T-cell (primary cell): ENCODE results near the gene RSPH1. TPM values are rescaled to one million over a fixed set of nuclear protein-coding genes. Genes with fewer than 3 reads are reported as not detected.
"Not testable (repeated sequence)": the region's sequence is repeated elsewhere in the genome, so short reads cannot be mapped to it uniquely, and the experiment has no call there.

ENCODE experiments used
- ATAC-seq, 4 experiments: fragments of 200-7000 bp in 3 of 4; fragments of 150-1000 bp in 1 of 4; cut with Tn5 transposase; replicated peaks in 1 of 4; 1 replicate in 3 of 4; 2 replicates in 1 of 4; pipeline ENCODE4 v1.10.0; 2021; ENCODE audit warnings: moderate library complexity in 3 of 4, mild to moderate bottlenecking in 2 of 4, moderate number of reproducible peaks in 1 of 4
- CTCF ChIA-PET, 2 donors: fragments of 300-600 bp; sonication (Branson Sonifier 250); formaldehyde crosslinking; loops; one replicate each; lab custom pipeline; 2022; ENCODE audit warnings: antibody characterized with exemption in 2 of 2; lab: Charles Lee
- POLR2A ChIA-PET, 2 donors: fragments of 300-600 bp; sonication (Branson Sonifier 250); formaldehyde crosslinking; loops; one replicate each; lab custom pipeline; 2022; ENCODE audit warnings: antibody characterized with exemption in 2 of 2; lab: Charles Lee
- DNase-seq, 35 experiments: peaks; one replicate each; pipeline versions ENCODE4 v3.0.0 to v3.0.0-alpha.2; 2013 to 2023
- H3K27ac ChIP-seq: one replicate; pipeline ENCODE4 v1.5.1; 2013; ENCODE audit warnings: low read length
- H3K27me3 ChIP-seq, 2 experiments: replicated peaks in 1 of 2; 1 replicate in 1 of 2; 2 replicates in 1 of 2; pipeline versions ENCODE4 v1.6.1 to v1.7.0; 2013; ENCODE audit warnings: low read length in 1 of 2, mixed read lengths in 1 of 2; ENCODE audit not compliant: control insufficient read depth in 2 of 2, insufficient read depth in 2 of 2; ENCODE audit errors: extremely low read depth in 1 of 2
- H3K36me3 ChIP-seq, 2 donors: 1 replicate in 1 of 2; 2 replicates in 1 of 2; pipeline versions ENCODE4 v1.6.1 to v1.7.0; 2013; ENCODE audit warnings: low read length in 1 of 2; ENCODE audit not compliant: control insufficient read depth in 2 of 2, insufficient read depth in 1 of 2; ENCODE audit errors: extremely low read depth in 1 of 2
- H3K4me1 ChIP-seq, 2 experiments: 1 replicate in 1 of 2; 2 replicates in 1 of 2; pipeline versions ENCODE4 v1.6.1 to v1.7.0; 2013; ENCODE audit warnings: low read length in 2 of 2, mixed read lengths in 1 of 2; ENCODE audit not compliant: insufficient read depth in 2 of 2, control insufficient read depth in 1 of 2; ENCODE audit errors: extremely low read depth in 1 of 2
- H3K4me3 ChIP-seq, 2 donors: 1 replicate in 1 of 2; 2 replicates in 1 of 2; pipeline versions ENCODE4 v1.5.1 to v1.7.0; 2013; ENCODE audit warnings: mild to moderate bottlenecking in 2 of 2, low read length in 1 of 2, moderate library complexity in 1 of 2; ENCODE audit not compliant: control insufficient read depth in 1 of 2; ENCODE audit errors: extremely low read depth in 1 of 2
- H3K9me3 ChIP-seq: 2 replicates; pipeline ENCODE4 v1.7.0; 2013
- H3K27ac Mint-ChIP-seq, 2 donors: one replicate each; pipeline ENCODE4 v1.8.0; 2020 to 2021; ENCODE audit warnings: mild to moderate bottlenecking in 2 of 2, mixed read lengths in 2 of 2
- H3K27me3 Mint-ChIP-seq, 2 donors: one replicate each; pipeline ENCODE4 v1.8.0; 2021 to 2022; ENCODE audit warnings: mixed read lengths in 2 of 2
- H3K36me3 Mint-ChIP-seq: one replicate; pipeline ENCODE4 v1.8.0; 2021; ENCODE audit warnings: mixed read lengths
- H3K4me1 Mint-ChIP-seq, 3 donors: one replicate each; pipeline ENCODE4 v1.8.0; 2020 to 2022; ENCODE audit warnings: mixed read lengths in 3 of 3, mild to moderate bottlenecking in 1 of 3
- H3K4me3 Mint-ChIP-seq, 3 donors: one replicate each; pipeline ENCODE4 v1.8.0; 2020 to 2022; ENCODE audit warnings: mild to moderate bottlenecking in 3 of 3, mixed read lengths in 3 of 3, moderate library complexity in 3 of 3
- H3K9me3 Mint-ChIP-seq, 3 donors: one replicate each; pipeline ENCODE4 v1.8.0; 2020 to 2022; ENCODE audit warnings: mixed read lengths in 3 of 3
- WGBS: methylation state at CpG from one replicate; pipeline ENCODE4 v1.1.5; 2013; ENCODE audit warnings: missing lambda C conversion rate; ENCODE audit not compliant: insufficient coverage; 5-methylcytosine and 5-hydroxymethylcytosine counted together
- total RNA-seq, 35 experiments: library from RNA in 6 of 35; stranded (reverse) in 6 of 35; fragments of 120-200 nt in 1 of 35; gene quantifications; one replicate each; pipeline versions ENCODE4 v1.2.1 to v1.2.4 and lab custom pipeline; 2013 to 2026

Gene RSPH1
- total RNA-seq, 5 donors from 2014 or later (not counting 1 experiment from before 2014, with no cell fraction given) = 0.12 to 0.20 TPM; not detected in 3

DNA sequence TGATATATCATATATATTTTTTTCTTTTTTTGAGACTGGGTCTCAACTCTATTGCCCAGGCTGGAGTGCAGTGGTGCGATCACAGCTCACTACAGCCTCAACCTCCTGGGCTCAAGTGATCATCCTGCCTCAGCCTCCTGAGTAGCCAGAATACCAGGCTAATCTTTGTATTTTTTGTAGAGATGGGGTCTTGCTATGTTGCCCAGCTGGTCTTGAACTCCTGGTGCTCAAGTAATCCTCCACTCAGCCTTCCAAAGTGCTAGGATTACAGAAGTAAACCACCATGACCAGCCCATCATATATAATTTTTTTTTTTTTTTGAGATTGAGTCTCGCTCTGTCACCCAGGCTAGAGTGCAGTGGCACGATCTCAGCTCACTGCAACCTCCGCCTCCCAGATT lies 26.3 kb downstream of the RSPH1 start:
- WGBS = 100% methylated on average over 1 of the region's 4 CpGs
- H3K27me3 Mint-ChIP-seq = not testable (repeated sequence)

GRCh38 chr21:42469272-42469671 lies 26.8 kb downstream of the RSPH1 start:
- H3K4me1 ChIP-seq = peaks cover 8 to 18% of the 10 kb centered on the region in 2 experiments
- H3K9me3 ChIP-seq = no peaks in the 10 kb centered on the region
- H3K4me1 Mint-ChIP-seq = peaks cover 20 to 23% (median 21%) of the 10 kb centered on the region in 3 donors
- no peak overlapping the region for H3K27ac Mint-ChIP-seq
- POLR2A ChIA-PET = no interaction called here
- H3K4me3 Mint-ChIP-seq = no peak overlapping the region
- CTCF ChIA-PET = interaction anchor here in 1 of 2 donors (0.6 kb wide), 1 partner anchor 26 kb away, joined by 3 read pairs; no protein-coding TSS in a partner anchor
- H3K27ac ChIP-seq = no peak overlapping the region
- no peak for ATAC-seq
- peaks cover 0 to 20% of the 10 kb centered on the region in 2 experiments for H3K27me3 ChIP-seq
- no peak for DNase-seq
- no CpG with 5 or more reads among the region's 2 CpGs for WGBS
- no peaks in the 10 kb centered on the region for H3K36me3 Mint-ChIP-seq
- no peaks in the 10 kb centered on the region for H3K36me3 ChIP-seq
- no peak overlapping the region for H3K4me3 ChIP-seq
- H3K27me3 Mint-ChIP-seq = peaks cover 0 to 2% of the 10 kb centered on the region in 2 donors
- H3K9me3 Mint-ChIP-seq = no peaks in the 10 kb centered on the region

More for the DNA sequence above, 26.3 kb downstream of the RSPH1 start:
- ATAC-seq, H3K27ac Mint-ChIP-seq, H3K36me3 ChIP-seq, DNase-seq, H3K36me3 Mint-ChIP-seq, H3K4me3 ChIP-seq, H3K4me3 Mint-ChIP-seq, H3K27ac ChIP-seq, H3K9me3 Mint-ChIP-seq, H3K9me3 ChIP-seq: not testable (repeated sequence)
- peaks cover 8 to 14% of the 10 kb centered on the region in 2 experiments for H3K4me1 ChIP-seq
- POLR2A ChIA-PET = interaction anchor here in 1 of 2 donors (0.6 kb wide), 1 partner anchor 37 kb away, joined by 4 read pairs; no protein-coding TSS in a partner anchor
- H3K4me1 Mint-ChIP-seq = peaks cover 16 to 19% (median 16%) of the 10 kb centered on the region in 3 donors
- CTCF ChIA-PET = interaction anchor here in 1 of 2 donors (0.6 kb wide), 1 partner anchor 26 kb away, joined by 3 read pairs; no protein-coding TSS in a partner anchor
- peaks cover 0 to 21% of the 10 kb centered on the region in 2 experiments for H3K27me3 ChIP-seq

GRCh38 chr21:42468491-42469131 lies 27.4 kb downstream of the RSPH1 start:
- 98% methylated on average over 4 of the region's 6 CpGs for WGBS

DNA sequence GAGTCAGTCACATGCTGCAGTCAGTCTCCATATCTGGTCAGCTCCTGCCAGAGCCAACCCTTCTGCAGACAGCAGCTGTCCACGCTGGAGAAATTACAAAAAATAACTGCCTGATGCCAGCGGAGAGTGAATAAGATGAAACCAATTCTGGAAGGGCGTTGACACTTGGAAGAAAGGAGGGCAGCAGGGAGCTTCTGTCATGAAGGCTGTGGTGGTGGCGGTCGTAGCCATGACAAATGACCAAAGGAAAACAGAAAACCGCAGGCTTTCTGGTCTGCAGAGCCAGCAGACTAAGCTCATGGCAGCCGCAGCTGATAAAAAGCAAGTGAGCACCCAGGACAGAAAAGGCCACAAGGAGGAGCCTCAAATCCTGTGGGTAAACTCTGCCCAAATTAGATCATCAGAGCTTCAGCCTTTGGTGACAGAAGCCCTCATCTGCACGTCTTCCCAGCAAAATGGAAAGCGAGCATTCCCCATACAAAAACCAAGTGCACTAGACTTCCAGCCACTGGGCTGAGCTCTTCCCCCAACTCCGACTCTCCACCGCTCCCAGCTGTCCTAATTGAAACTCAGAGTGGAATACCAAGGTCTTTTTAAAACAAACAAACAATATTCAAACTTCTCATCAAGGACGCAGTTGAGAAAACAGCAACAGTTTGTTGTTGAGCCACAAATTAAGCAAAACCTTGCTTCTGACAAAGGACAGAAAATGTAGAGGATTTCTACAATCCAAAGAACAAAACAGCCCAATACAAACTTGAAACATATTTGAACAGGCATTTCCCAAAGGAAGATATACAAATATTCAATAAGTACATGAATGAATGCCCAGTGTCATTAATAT lies 28.7 kb downstream of the RSPH1 start:
- H3K27me3 Mint-ChIP-seq = peaks cover 0 to 2% of the 10 kb centered on the region in 2 donors
- H3K4me3 Mint-ChIP-seq = no peak overlapping the region
- peaks cover 38 to 42% (median 40%) of the 10 kb centered on the region in 3 donors for H3K4me1 Mint-ChIP-seq
- ATAC-seq = no peak
- H3K4me1 ChIP-seq = peaks cover 19 to 30% of the 10 kb centered on the region in 2 experiments
- no peaks in the 10 kb centered on the region for H3K36me3 Mint-ChIP-seq
- peak in 4 of 35 experiments; percentile 15 to 46 (median 23) for DNase-seq
- H3K36me3 ChIP-seq = no peaks in the 10 kb centered on the region
- POLR2A ChIA-PET = no interaction called here
- H3K27me3 ChIP-seq = peaks cover 0 to 11% of the 10 kb centered on the region in 2 experiments
- H3K4me3 ChIP-seq = no peak overlapping the region
- no peaks in the 10 kb centered on the region for H3K9me3 ChIP-seq
- H3K27ac Mint-ChIP-seq = no peak overlapping the region
- CTCF ChIA-PET = interaction anchor here in 1 of 2 donors (0.6 to 1.1 kb wide), 2 partner anchors 46 to 58 kb away, joined by 3 read pairs; partner anchors contain the start of gene SLC37A1
- no peaks in the 10 kb centered on the region for H3K9me3 Mint-ChIP-seq
- no peak overlapping the region for H3K27ac ChIP-seq
- WGBS = 67% methylated on average over 10 of the region's 12 CpGs

More at GRCh38 chr21:42468491-42469131, 27.4 kb downstream of the RSPH1 start:
- Mint-ChIP-seq H3K9me3 (no peaks in the 10 kb centered on the region), H3K36me3 (no peaks in the 10 kb centered on the region), H3K4me1 (peaks cover 27 to 30% (median 27%) of the 10 kb centered on the region in 3 donors), H3K27me3 (peaks cover 0 to 2% of the 10 kb centered on the region in 2 donors), H3K4me3 (no peak overlapping the region), H3K27ac (no peak overlapping the region)
- peaks cover 0 to 14% of the 10 kb centered on the region in 2 experiments for H3K27me3 ChIP-seq
- no peak overlapping the region for H3K4me3 ChIP-seq
- no peaks in the 10 kb centered on the region for H3K36me3 ChIP-seq
- peaks cover 8 to 25% of the 10 kb centered on the region in 2 experiments for H3K4me1 ChIP-seq
- ATAC-seq (no peak), DNase-seq (no peak)
- no peak overlapping the region for H3K27ac ChIP-seq
- ChIA-PET POLR2A (no interaction called here), CTCF (no interaction called here)
- no peaks in the 10 kb centered on the region for H3K9me3 ChIP-seq

- Histone ChIP-seq H3K27me3 (peaks cover 0 to 7% of the 10 kb centered on the region in 2 experiments), H3K4me3 (no peak overlapping the region), H3K9me3 (no peaks in the 10 kb centered on the region), H3K4me1 (peaks cover 25 to 36% of the 10 kb centered on the region in 2 experiments), H3K27ac (no peak overlapping the region), H3K36me3 (no peaks in the 10 kb centered on the region)
- Mint-ChIP-seq H3K36me3 (no peaks in the 10 kb centered on the region), H3K27ac (no peak overlapping the region), H3K27me3 (peaks cover 0 to 2% of the 10 kb centered on the region in 2 donors), H3K9me3 (no peaks in the 10 kb centered on the region), H3K4me1 (peaks cover 45 to 48% (median 47%) of the 10 kb centered on the region in 3 donors), H3K4me3 (no peak overlapping the region)
- DNase-seq (no peak), ATAC-seq (no peak)
- POLR2A ChIA-PET = no interaction called here
- WGBS = 82% methylated on average over 7 of the region's 10 CpGs
- CTCF ChIA-PET = interaction anchor here in 1 of 2 donors (1.1 kb wide), 1 partner anchor 59 kb away, joined by 3 read pairs; no protein-coding TSS in a partner anchor
Measured at GRCh38 chr21:42466700-42467099, 29.3 kb downstream of the RSPH1 start.

DNA sequence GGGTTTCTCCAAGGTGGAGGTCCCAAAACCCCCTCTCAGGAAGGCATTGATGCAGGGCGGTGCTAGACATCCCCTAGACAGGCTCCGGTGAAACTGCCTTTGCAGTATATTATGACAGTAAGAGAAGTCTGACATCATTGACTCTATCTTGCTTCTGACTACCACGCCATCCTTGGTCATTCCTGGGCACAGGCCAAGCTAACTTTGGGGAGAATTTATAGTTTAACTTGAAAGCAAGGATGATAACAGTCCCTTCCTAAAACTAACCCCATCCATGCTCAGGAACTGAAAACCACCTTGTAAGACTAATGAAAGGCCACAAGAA lies 30.3 kb downstream of the RSPH1 start:
- no peaks in the 10 kb centered on the region for H3K36me3 Mint-ChIP-seq
- POLR2A ChIA-PET = no interaction called here
- H3K9me3 Mint-ChIP-seq = no peaks in the 10 kb centered on the region
- Histone ChIP-seq H3K27ac (no peak overlapping the region), H3K4me3 (no peak overlapping the region), H3K4me1 (peaks cover 33 to 45% of the 10 kb centered on the region in 2 experiments), H3K36me3 (no peaks in the 10 kb centered on the region), H3K27me3 (peaks cover 0 to 4% of the 10 kb centered on the region in 2 experiments), H3K9me3 (no peaks in the 10 kb centered on the region)
- H3K4me3 Mint-ChIP-seq = no peak overlapping the region
- WGBS = 60% methylated on average over 1 of the region's 3 CpGs
- peaks cover 0 to 2% of the 10 kb centered on the region in 2 donors for H3K27me3 Mint-ChIP-seq
- H3K4me1 Mint-ChIP-seq = peaks cover 54 to 58% (median 56%) of the 10 kb centered on the region in 3 donors
- H3K27ac Mint-ChIP-seq = no peak overlapping the region
- peak in 1 of 35 experiments; percentile 17 for DNase-seq
- CTCF ChIA-PET = no interaction called here
- no peak for ATAC-seq
